GM19463 (cell line): ENCODE data around the gene ASIP.

Experiments used
- ATAC-seq: cut with Tn5 transposase; IDR thresholded peaks from one replicate; pipeline ENCODE4 v1.9.1; 2021; ENCODE audit warnings: mild to moderate bottlenecking, moderate library complexity; ENCODE audit not compliant: unreplicated experiment

ASIP gene

DNA sequence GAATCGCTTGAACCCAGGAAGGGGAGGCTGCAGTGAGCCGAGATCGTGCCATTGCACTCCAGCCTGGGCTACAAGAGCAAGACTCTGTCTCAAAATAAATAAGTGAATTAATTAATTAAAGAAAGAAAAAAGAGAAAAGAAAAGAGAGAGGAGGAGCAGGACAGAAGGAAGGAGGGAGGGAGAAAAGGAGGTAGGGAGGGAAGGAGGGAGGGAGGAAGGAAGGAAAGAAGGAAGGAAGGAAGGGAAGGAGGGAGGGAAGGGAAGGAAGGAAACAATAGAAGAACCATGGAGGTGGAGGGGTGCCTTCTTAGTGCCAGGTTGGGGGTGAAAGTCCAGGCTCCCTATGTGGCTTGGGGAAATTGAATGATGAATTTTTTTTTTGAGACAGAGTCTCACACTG is 68.5 kb downstream of the ASIP start:
- no peak for ATAC-seq

DNA sequence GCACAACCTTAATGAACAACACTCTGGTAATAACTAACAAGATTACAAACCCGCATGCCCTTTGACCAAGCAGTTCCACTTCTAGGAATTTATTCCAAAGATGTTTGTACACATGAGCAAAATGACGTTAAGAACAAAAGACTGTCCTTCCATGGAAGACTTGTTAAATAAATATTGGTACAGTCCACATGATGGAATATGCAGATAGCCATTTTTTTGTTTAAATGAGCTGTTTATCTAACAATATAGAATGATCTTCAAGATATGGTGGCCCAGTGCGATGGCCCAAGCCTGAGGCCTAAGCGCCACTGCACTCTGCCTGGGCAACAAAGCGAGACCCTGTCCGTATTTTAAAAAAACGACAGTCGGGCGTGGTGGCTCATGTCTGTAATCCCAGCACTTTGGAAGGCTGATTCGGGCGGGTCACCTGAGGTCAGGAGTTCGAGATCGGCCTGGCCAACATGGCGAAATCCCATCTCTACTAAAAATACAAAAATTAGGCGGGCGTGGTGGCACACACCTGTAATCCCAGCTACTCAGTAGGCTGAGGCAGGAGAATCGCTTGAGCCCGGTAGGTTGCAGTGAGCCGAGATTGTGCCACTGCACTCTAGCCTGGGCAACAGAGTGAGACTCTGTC is 69.4 kb downstream of the ASIP start:
- ATAC-seq, result no peak

DNA sequence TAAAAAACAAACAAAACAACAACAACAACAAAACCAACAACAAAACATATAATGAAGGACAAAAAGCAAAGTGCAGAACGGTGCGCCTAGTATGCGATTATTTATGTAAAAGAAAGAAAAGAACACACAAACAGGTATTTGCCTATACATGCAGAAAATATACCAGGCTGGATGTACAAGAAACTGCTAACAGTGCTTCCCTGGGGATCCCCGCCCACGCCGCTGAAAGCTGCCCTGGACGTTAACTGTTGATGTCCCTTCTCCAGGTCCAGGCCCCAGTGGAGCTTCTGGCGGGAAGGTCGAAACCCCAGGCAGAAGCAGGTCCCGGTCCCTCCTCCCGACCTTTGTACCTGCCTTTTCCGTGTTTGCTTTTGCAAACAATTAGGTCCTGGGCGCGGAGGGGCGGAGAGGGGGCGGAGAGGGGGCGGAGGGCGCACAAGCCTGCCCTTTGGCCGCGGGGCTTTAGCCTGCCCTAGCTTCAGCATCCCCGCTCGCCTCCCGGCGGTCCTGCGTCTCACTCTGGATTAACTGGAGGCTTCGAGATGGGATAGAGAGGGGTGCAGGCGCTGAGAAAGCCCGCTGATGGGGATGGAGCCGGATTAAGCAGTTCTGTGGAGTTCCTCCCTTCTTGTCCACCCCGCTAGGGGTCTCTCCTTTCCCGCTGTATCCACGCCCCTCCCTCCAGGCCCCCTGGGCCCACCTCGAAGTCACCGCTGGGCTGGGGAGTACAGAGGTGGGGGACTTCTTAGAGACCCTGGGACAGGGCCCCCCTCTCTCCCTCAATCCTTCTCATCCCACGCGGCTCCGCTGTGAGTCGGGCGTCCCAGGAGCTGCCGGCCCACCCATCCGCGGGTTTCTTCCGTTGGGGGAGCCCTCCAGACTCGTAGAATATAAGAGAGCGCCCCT is 70.1 kb downstream of the ASIP start:
- no peak for ATAC-seq

DNA sequence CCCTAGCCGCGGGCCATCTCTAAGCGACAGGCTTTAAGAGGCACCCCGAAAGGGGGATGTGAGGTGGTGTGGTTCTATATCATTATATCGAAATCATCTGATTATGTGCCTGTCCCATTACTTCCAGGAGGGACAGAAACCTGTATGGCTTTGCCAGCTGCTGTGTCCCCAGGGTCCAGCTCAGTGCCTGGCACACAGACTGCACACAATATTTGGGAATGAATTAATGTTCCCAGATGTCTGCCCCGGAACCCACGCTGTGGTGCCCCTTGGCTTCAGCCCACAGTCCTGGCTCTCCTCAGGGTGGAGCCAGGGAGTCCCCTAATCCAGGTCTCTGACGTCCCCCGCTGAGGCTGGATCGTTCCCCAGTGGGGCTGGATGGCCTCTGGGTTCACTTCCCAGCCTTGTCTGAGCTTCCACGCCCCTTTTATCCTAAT is 70.8 kb downstream of the ASIP start:
- ATAC-seq, result no peak

DNA sequence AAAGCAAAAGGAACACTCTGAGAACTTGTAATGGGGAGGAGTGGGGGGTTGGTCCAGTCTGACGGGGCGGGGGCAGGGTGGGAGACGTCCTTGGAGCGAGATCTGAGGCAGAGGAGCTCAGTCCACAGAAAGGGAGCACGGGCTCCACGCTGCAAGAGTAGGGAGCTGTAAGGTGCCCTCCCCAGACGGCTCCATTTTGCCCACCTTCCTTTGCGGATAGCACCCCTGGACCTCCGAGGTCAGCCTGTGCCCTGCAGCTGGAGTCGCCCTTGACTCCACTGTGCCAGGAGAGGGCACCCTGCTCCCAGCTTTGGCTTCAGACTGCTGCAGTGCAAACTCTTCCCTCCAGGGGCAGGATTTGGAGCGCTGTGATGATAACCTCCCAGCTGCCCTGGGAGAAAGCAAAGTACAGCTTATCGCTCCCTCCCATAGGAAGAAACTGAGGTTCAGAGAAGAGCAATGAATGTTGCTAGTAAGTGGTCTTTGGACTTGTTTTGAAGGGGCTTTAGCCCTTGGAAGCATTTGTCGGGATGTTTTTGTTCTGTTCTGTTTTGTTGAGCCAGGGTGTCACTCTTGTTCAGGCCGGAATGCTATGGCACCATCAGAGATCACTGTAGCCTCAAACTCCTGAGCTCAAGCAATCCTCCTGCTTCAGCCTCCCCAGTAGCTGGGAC is 71.5 kb downstream of the ASIP start:
- peak; percentile 73 for ATAC-seq

DNA sequence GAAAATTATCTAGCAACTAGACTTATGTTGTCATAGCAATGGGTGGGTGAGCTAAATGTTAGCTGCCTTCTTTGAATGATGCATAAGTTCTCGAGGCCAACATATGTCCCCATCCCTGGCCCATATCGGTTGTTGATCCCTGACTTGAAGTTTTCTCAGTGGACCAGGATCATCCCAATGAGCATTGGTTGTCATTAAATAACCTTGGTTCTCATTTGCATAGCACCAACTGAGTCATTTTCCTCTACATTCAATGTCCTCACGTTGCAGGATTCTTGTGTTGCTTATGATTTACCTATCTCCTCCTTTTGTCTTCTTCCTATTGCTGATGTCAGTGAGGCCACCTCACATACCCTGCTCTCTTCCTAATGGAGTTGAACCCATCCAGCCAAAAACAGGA is 74.0 kb downstream of the ASIP start:
- no peak for ATAC-seq

DNA sequence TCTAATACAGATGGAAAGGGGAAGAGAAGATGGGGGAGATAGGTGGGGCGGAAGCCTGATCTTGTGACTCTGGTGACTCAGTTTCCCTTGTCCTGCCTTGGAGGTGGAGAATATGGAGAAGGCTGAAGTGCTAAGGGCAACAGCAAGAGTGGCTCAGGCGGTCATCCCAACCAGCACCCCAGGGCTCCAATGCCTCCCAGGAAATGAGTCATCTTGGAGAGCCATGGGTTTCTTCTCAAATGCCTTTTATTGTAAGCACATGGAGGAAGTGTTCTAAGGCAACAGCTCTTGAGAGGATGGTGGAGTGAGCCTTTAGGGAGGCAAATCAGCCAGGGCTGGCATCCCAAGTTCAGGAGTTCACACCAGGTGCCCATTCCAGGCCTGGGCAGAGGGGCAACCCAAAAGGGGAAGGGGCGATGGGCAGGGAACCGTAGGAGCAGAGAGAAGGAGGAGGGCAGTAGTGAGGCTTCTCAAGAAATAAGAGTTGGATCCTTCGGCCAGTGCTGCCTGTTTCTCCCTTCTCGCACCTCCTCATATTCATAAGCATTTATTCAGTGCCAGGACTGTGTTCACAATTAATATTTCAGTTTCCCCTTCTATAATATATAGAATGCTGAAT is 75.1 kb downstream of the ASIP start:
- no peak for ATAC-seq
